Mesenchymal stem cell (in vitro differentiated cells and primary cell): ENCODE measurements around the gene COL15A1.
A peak's percentile ranks its signal among the peaks of the same experiment; 100 is the strongest.

ENCODE experiments used
- DNase-seq: peaks from one replicate; pipeline ENCODE4 v3.0.0-alpha.2; 2013
- H2AFZ ChIP-seq: one replicate; pipeline ENCODE4 v1.6.1; 2013; ENCODE audit warnings: low read depth, mild to moderate bottlenecking, control low read depth, inconsistent platforms, low read length, moderate library complexity
- H2AK5ac ChIP-seq: 2 replicates; pipeline ENCODE4 v1.6.1; 2013; ENCODE audit warnings: low read length, moderate library complexity, mild to moderate bottlenecking, inconsistent platforms; ENCODE audit not compliant: severe bottlenecking
- H2BK120ac ChIP-seq: one replicate; pipeline ENCODE4 v1.6.1; 2013; ENCODE audit warnings: low read depth, mild to moderate bottlenecking, inconsistent platforms, low read length, moderate library complexity
- H2BK12ac ChIP-seq, 2 experiments: one replicate each; pipeline ENCODE4 v1.6.1; 2013; ENCODE audit warnings: inconsistent platforms in 2 of 2, low read length in 2 of 2, mild to moderate bottlenecking in 2 of 2, moderate library complexity in 2 of 2, control low read depth in 1 of 2
- H2BK15ac ChIP-seq: one replicate; pipeline ENCODE4 v1.6.1; 2013; ENCODE audit warnings: mild to moderate bottlenecking, low read depth, inconsistent platforms; ENCODE audit not compliant: poor library complexity, severe bottlenecking
- H2BK5ac ChIP-seq: 2 replicates; pipeline ENCODE4 v1.6.1; 2013; ENCODE audit warnings: low read depth, mild to moderate bottlenecking, low read length, control low read depth, inconsistent platforms; ENCODE audit not compliant: poor library complexity, severe bottlenecking
- H3K14ac ChIP-seq, 2 experiments: one replicate each; pipeline ENCODE4 v1.6.1; 2013; ENCODE audit warnings: inconsistent platforms in 2 of 2, low read length in 2 of 2, control low read depth in 1 of 2, mild to moderate bottlenecking in 1 of 2, moderate library complexity in 1 of 2
- H3K18ac ChIP-seq, 2 experiments: one replicate each; pipeline ENCODE4 v1.6.1; 2013; ENCODE audit warnings: inconsistent platforms in 2 of 2, low read length in 2 of 2, control low read depth in 1 of 2, low read depth in 1 of 2, mild to moderate bottlenecking in 1 of 2
- H3K23ac ChIP-seq, 2 experiments: one replicate each; pipeline ENCODE4 v1.6.1; 2013; ENCODE audit warnings: inconsistent platforms in 2 of 2, low read length in 2 of 2, mild to moderate bottlenecking in 2 of 2, moderate library complexity in 2 of 2, control low read depth in 1 of 2
- H3K27ac ChIP-seq: 2 replicates; pipeline ENCODE4 v1.5.1; 2013; ENCODE audit warnings: mild to moderate bottlenecking, moderate library complexity, low read length, control low read depth, inconsistent platforms; ENCODE audit not compliant: poor library complexity, severe bottlenecking
- H3K27me3 ChIP-seq, 2 experiments: 2 replicates each; pipeline versions ENCODE4 v1.6.1 to v1.7.0; 2013; ENCODE audit warnings: low read length in 2 of 2, mild to moderate bottlenecking in 2 of 2, moderate library complexity in 2 of 2, control low read depth in 1 of 2, inconsistent platforms in 1 of 2; ENCODE audit not compliant: control insufficient read depth in 1 of 2, insufficient read depth in 1 of 2
- H3K36me3 ChIP-seq, 2 experiments: 2 replicates each; pipeline versions ENCODE4 v1.6.1 to v1.7.0; 2013; ENCODE audit warnings: low read length in 2 of 2, control low read depth in 1 of 2, inconsistent platforms in 1 of 2, low read depth in 1 of 2, mild to moderate bottlenecking in 1 of 2; ENCODE audit not compliant: insufficient read depth in 2 of 2, control insufficient read depth in 1 of 2
- H3K4ac ChIP-seq, 2 experiments: one replicate each; pipeline ENCODE4 v1.6.1; 2013; ENCODE audit warnings: inconsistent platforms in 2 of 2, low read length in 2 of 2, mild to moderate bottlenecking in 2 of 2, moderate library complexity in 2 of 2, control low read depth in 1 of 2, low read depth in 1 of 2
- H3K4me1 ChIP-seq: 2 replicates; pipeline ENCODE4 v1.6.1; 2013; ENCODE audit warnings: low read depth, low read length, control low read depth; ENCODE audit not compliant: control insufficient read depth, insufficient read depth
- H3K4me2 ChIP-seq: 2 replicates; pipeline ENCODE4 v1.6.1; 2013; ENCODE audit warnings: low read length, mild to moderate bottlenecking, inconsistent platforms; ENCODE audit not compliant: poor library complexity, severe bottlenecking
- H3K4me3 ChIP-seq, 2 experiments: 2 replicates each; pipeline versions ENCODE4 v1.5.1 to v1.7.0; 2013; ENCODE audit warnings: low read length in 2 of 2, mild to moderate bottlenecking in 2 of 2, control low read depth in 1 of 2, low read depth in 1 of 2; ENCODE audit not compliant: insufficient read depth in 1 of 2
- H3K79me1 ChIP-seq: replicated peaks from 2 replicates; pipeline ENCODE4 v1.6.1; 2013; ENCODE audit warnings: mild to moderate bottlenecking, control low read depth, low read length, inconsistent platforms; ENCODE audit not compliant: poor library complexity, severe bottlenecking
- H3K9ac ChIP-seq: 2 replicates; pipeline ENCODE4 v1.7.0; 2013; ENCODE audit warnings: mild to moderate bottlenecking, low read length, moderate library complexity
- H3K9me3 ChIP-seq: 2 replicates; pipeline ENCODE4 v1.7.0; 2013; ENCODE audit warnings: mild to moderate bottlenecking, low read length; ENCODE audit not compliant: control insufficient read depth
- H4K8ac ChIP-seq: one replicate; pipeline ENCODE4 v1.6.1; 2013; ENCODE audit warnings: inconsistent platforms, mild to moderate bottlenecking, low read length, moderate library complexity
- H4K91ac ChIP-seq: one replicate; pipeline ENCODE4 v1.6.1; 2013; ENCODE audit warnings: mild to moderate bottlenecking, low read length, inconsistent platforms
- WGBS: methylation state at CpG from one replicate; pipeline ENCODE4 v1.1.7; 2013; ENCODE audit warnings: mixed read lengths; 5-methylcytosine and 5-hydroxymethylcytosine counted together

The COL15A1 gene

DNA sequence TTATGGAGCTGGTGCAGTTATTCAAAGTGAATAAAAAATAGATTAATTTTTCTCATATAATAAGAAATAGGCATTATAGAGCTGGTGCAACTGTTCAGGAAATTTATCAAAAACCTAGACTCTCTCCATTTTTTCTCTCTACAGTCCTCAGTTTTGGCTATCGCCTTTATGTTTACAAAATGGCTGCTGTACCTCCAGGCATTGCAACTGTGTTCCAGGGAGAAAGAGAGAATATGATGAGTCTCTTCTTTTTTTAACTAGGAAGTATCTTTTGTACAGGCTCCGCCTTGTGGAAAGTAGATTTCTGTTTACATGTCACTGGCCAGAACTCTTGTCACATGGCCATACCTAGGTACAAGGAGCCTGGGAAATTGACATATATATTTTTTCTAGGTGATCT, 158.1 kb downstream of the COL15A1 start:
- H2BK120ac ChIP-seq, result no peak overlapping the region

DNA sequence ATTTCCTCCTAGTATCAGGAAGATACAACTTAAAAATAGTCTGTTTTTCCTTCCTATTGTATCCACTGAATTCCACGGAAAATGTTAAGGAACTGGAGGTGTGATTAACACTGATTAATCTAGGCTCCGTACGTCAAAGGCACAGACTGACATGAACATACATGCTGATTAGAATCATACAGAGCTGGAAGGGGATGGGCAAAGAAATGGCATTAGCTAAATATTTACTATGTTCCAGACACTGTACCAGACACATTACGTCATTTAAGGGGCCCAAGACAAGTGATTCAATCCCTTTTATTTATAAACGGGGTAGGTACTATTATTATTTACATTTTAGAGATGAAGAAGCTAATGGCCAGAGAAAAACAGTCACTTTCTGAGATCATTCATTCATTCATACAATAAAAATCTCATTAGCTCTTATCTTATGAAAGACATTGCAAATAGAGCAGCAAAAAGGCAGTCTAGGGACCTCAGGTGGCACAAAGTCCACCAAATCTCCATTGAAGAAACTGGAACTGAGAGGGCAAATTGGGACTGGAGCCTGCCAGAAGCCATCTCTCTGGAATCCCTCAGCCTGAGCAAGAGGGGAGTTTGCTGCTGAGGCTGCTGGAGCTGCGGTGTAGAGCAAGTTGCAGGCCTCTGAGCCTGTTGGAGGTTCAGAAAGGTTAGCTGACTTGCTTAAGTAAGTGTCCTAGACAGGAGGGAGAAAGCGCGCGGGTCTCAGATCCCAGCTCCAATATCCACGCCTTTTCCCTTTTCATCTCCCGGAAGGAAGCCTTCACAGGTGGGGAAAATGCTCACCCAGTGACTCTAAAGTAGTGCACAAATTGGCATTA, 159.6 kb downstream of the COL15A1 start:
- Histone ChIP-seq H3K4ac (peak overlapping the region in 1 of 2 experiments; percentile 4), H3K9ac (peak overlapping the region; percentile 88), H3K14ac (no peak overlapping the region), H3K27ac (peak overlapping the region; percentile 61), H3K4me2 (no peak overlapping the region), H2BK120ac (no peak overlapping the region), H4K91ac (no peak overlapping the region), H3K27me3 (no peaks in the 10 kb centered on the region), H2BK15ac (no peak overlapping the region), H3K36me3 (no peaks in the 10 kb centered on the region), H2AFZ (no peak overlapping the region), H3K23ac (no peak overlapping the region), H3K4me1 (peaks cover 10% of the 10 kb centered on the region), H4K8ac (no peak overlapping the region), H3K18ac (no peak overlapping the region), H2BK5ac (no peak overlapping the region), H3K79me1 (no peaks in the 10 kb centered on the region), H2BK12ac (no peak overlapping the region), H3K4me3 (peak overlapping the region in 1 of 2 experiments; percentile 85), H2AK5ac (no peak overlapping the region), H3K9me3 (peaks cover 4% of the 10 kb centered on the region)
- peak; percentile 84 for DNase-seq
- 59% methylated on average over 6 of the region's 11 CpGs for WGBS

More for the DNA sequence above, 158.1 kb downstream of the COL15A1 start:
- Histone ChIP-seq H3K27me3 (no peaks in the 10 kb centered on the region), H2AFZ (no peak overlapping the region), H3K14ac (no peak overlapping the region), H2BK5ac (no peak overlapping the region), H3K36me3 (no peaks in the 10 kb centered on the region), H3K4me2 (no peak overlapping the region), H2AK5ac (no peak overlapping the region), H3K4me3 (no peak overlapping the region), H2BK12ac (no peak overlapping the region), H3K23ac (no peak overlapping the region), H4K91ac (no peak overlapping the region), H3K4ac (no peak overlapping the region), H3K9me3 (peaks cover 4% of the 10 kb centered on the region), H3K18ac (no peak overlapping the region), H3K4me1 (peaks cover 10% of the 10 kb centered on the region), H2BK15ac (no peak overlapping the region), H3K27ac (no peak overlapping the region), H3K9ac (no peak overlapping the region), H3K79me1 (no peaks in the 10 kb centered on the region), H4K8ac (no peak overlapping the region)
- DNase-seq, result no peak
- 100% methylated on average over 2 of the region's 2 CpGs for WGBS

DNA sequence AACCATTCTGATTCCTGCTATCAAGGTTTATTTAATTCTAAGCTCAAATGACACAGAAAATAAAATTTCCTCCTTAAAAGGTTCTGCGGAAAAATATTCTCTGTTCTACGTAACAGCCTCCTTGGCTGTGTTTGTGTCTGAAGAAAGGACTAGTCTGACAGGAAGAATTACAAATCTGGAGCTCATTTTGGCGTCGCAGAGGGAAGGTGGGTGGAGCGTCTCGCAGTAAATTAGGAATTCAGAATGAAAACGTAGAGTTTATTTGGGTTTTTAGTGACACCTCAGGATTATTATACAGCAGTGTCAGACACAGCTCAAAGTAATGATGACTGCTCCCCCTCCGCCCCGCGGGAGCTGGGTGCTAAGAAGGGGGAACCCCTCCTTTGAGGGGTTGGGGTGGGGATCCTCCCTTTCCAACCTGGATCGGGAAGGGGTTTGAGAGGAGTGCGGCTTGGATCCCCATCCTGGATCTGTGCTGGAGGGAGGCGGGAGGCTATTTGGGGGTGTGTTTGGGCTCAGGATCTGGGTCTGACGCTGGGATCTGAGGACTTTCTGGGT, 160.3 kb downstream of the COL15A1 start:
- Histone ChIP-seq H2BK15ac (peak overlapping the region; percentile 86), H4K91ac (peak overlapping the region; percentile 92), H3K36me3 (no peaks in the 10 kb centered on the region), H3K9me3 (peaks cover 2% of the 10 kb centered on the region), H2BK12ac (peak overlapping the region; percentile 80 to 86), H2AFZ (peak overlapping the region; percentile 54), H3K9ac (peak overlapping the region; percentile 88), H2BK120ac (peak overlapping the region; percentile 81), H3K27ac (peak overlapping the region; percentile 61), H2BK5ac (no peak overlapping the region), H3K4me2 (peak overlapping the region; percentile 81), H3K79me1 (no peaks in the 10 kb centered on the region), H3K4me1 (peaks cover 10% of the 10 kb centered on the region), H4K8ac (peak overlapping the region; percentile 96), H3K18ac (peak overlapping the region; percentile 88 to 96), H3K4me3 (peak overlapping the region; percentile 52 to 85), H3K14ac (peak overlapping the region in 1 of 2 experiments; percentile 35), H3K23ac (peak overlapping the region in 1 of 2 experiments; percentile 57), H3K27me3 (no peaks in the 10 kb centered on the region), H2AK5ac (peak overlapping the region; percentile 74), H3K4ac (peak overlapping the region; percentile 77 to 99)
- DNase-seq, result peak; percentile 43
- WGBS, result 30% methylated on average over 13 of the region's 14 CpGs

- H4K91ac ChIP-seq, result peak within 1 kb of the TSS; percentile 92
- peak; percentile 91 for DNase-seq
- H2BK5ac ChIP-seq, result peak within 1 kb of the TSS; percentile 94
- no peaks in the 10 kb centered on the region for H3K79me1 ChIP-seq
- peak within 1 kb of the TSS; percentile 88 to 98 for H3K18ac ChIP-seq
- peak within 1 kb of the TSS; percentile 61 for H3K27ac ChIP-seq
- H4K8ac ChIP-seq, result peak within 1 kb of the TSS; percentile 96
- H2BK120ac ChIP-seq, result peak within 1 kb of the TSS; percentile 95
- peak within 1 kb of the TSS; percentile 93 for H3K9ac ChIP-seq
- peak within 1 kb of the TSS; percentile 85 for H2AFZ ChIP-seq
- under 1% methylated on average over 35 of the region's 60 CpGs for whole genome bisulfite sequencing
- H3K4me3 ChIP-seq, result peak within 1 kb of the TSS; percentile 89 to 96
- peak within 1 kb of the TSS in 1 of 2 experiments; percentile 99 for H3K14ac ChIP-seq
- peak within 1 kb of the TSS; percentile 85 for H3K4me2 ChIP-seq
- H3K4me1 ChIP-seq, result peaks cover 10% of the 10 kb centered on the region
- peak within 1 kb of the TSS; percentile 98 for H2BK15ac ChIP-seq
- H3K36me3 ChIP-seq, result no peaks in the 10 kb centered on the region
- H3K4ac ChIP-seq, result peak within 1 kb of the TSS; percentile 95 to 99
- peak within 1 kb of the TSS; percentile 74 for H2AK5ac ChIP-seq
- H3K27me3 ChIP-seq, result no peaks in the 10 kb centered on the region
- H2BK12ac ChIP-seq, result peak within 1 kb of the TSS; percentile 80 to 88
- no peaks in the 10 kb centered on the region for H3K9me3 ChIP-seq
- peak within 1 kb of the TSS in 1 of 2 experiments; percentile 93 for H3K23ac ChIP-seq
Observed at GRCh38 chr9:99104459-99105151, 160.9 kb downstream of the COL15A1 start, which contains the start of gene TGFBR1. TSS of gene TGFBR1 (plus strand) at chr9:99105113. CDS start at chr9:99105206, 93 bp downstream.
